Activated T-cell treated with anti-CD3 and anti-CD28 coated beads, Interleukin-2, amount 50 U/mL, for 48 hours (primary cell): ENCODE measurements around the gene GRAP2.
A peak's percentile ranks its signal among the peaks of the same experiment; 100 is the strongest.
"Not testable (repeated sequence)": the region's sequence is repeated elsewhere in the genome, so short reads cannot be mapped to it uniquely, and the experiment has no call there.

Source experiments
- DNase-seq, 2 experiments: peaks; one replicate each; pipeline ENCODE4 v3.0.0-alpha.2; 2020

Gene GRAP2

DNA sequence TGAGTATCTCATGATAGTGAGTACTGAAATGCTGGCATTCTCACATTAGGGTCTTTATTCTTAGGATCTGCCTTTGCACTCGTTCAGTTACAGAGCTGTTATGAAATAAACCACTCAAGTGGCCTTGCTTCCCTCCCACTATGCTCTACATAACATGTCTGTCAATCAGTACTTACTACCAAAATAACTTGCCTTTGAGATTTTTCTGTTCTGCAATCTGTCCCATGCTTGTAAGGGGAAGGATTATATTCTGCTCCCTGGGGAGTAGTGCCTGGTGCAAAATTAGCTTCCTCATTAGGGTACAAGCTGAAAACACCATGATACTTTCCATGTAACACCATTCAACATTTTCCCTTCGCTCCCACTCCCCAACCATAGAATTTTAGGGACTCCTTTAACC is 1.9 kb upstream of the GRAP2 start:
- no peak for DNase-seq

DNA sequence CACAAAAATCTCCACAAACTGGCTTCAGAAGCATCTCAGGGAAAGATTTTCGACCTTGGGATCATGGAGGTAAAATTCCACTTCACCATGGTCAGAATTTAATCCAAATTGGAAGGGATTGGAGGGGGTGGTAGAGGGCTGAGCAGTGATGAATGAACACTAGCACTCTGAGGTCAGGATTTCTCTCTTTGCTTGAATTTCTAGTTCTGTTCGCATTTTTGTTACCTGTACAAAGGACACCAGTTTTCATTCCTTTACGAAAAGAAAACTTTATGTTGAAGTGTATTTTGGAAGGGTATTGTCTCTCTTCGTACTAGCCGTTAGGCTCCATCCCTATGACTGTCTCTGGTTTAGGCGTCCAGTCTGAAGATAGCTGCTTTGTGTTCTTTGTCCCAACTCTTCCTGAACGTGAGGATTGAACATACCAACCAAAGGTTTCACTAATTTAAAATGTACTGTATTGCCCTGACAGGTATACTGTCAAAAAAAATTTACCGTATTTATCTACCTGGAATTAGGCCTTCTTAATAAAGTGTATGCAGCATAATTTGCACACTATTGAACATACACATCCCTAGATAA is 772 bp downstream of the GRAP2 start:
- DNase-seq: no peak

DNA sequence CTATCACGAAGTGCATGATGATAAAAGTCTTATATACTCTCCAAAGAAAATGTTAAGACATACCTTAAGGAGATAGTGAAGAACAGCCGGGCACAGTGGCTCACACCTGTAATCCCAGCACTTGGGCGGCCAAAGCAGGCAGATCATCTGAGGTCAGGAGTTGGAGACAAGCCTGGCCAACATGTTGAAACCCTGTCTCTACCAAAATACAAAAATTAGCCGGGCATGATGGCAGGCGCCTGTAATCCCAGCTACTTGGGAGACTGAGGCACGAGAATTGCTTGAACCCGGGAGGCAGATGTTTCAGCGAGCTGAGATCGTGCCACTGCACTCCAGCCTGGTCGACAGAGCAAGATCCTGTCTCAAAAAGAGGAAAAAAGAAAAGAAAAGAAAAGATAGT is 3.1 kb downstream of the GRAP2 start:
- not testable (repeated sequence) for DNase-seq

DNA sequence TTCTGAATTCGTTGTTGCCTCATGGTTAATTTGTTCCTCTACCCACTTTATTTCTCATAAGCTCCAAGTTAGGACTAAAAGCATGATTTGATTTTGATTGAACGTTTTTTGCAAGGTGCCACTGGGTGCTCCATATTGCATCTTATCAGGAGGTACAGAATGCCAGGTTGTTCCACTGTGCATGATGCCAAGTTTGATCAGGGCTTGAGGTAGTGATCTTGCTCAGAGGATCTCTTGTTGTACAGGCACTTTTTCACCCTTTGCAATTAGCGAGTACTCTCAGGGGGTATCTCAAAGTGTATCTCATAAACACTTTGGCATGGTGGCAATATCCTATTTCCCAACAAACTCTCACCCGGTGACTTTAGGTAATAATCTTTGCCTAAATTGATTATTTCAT is 4.0 kb downstream of the GRAP2 start:
- no peak for DNase-seq

DNA sequence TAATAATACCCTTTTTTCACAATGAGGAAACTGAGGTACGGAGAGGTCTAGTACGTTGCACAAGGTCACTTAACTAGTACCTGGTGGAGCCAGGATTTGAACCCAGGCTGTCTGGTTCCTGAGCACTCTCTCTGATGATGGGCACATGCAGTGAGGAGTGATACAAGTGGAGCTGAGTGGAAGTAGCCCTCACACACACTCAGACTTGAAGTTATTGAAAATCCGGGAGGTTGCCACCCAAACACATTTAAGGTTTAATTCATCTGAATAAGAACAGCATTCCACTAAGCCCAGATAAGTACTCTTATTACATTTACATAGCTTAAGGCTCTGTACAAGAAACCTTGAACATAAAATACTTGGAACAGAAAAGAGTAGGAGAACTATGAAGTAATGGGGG is 4.8 kb downstream of the GRAP2 start:
- DNase-seq: no peak

DNA sequence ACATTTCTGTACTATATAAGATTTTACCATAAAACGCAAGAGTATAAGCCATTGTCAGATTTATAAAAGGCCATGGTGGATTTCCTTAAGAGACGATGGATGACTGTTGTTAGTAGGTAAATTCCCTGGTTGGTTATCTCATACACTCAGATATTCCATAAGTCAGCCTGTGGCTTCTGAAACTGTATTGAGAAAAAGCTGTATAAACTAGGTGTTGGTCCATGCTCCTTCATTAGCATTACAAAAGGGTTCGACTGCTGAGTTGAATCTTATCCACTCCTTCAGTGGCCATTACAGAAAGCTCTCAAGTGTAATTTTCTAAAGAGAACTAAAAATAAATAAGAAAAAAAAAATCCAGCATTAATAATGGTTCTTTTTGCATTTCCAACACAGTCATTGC is 5.3 kb downstream of the GRAP2 start:
- no peak for DNase-seq

DNA sequence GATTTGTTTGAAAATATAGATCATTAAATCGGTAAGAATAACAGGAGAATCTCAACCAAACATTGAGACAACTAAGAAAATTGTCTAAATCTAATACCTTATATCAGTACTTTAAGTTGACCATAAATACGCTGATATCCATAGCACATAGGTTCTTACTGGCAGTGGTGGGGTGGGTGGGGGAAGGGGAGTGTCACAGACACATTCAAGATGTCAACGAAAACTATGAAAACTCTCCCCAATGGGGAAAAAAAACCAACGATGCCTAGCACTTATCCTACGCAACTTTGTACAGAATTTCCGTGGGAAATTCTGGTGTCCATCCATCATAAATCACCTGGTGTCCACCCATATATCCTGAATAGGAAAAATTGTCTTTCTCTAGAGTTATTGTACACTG is 6.2 kb downstream of the GRAP2 start:
- peak in 1 of 2 experiments; percentile 54 for DNase-seq

DNA sequence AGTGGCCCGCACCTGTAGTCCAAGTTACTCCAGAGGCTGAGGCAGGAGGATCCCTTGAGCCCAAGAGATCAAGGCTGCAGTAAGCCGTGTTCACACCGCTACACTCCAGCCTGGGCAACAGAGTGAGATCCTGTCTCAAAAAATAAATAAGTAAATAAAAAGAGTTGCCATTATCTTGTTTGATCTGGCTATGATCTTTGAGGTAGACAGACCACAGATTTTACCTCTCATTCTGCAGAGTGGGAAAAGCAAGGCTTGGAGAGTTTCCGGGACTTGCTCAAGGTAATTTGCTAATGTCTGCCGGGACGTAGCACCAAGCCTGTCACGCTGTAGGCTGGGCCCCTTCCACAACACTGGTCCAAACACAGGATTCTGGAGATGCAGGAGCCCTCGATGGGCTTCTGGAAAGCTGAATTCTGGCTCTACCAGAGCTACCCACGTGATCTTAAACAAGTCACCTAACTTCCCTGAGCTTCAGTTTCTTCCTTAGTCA is 6.8 kb downstream of the GRAP2 start:
- peak; percentile 49 to 54 for DNase-seq

DNA sequence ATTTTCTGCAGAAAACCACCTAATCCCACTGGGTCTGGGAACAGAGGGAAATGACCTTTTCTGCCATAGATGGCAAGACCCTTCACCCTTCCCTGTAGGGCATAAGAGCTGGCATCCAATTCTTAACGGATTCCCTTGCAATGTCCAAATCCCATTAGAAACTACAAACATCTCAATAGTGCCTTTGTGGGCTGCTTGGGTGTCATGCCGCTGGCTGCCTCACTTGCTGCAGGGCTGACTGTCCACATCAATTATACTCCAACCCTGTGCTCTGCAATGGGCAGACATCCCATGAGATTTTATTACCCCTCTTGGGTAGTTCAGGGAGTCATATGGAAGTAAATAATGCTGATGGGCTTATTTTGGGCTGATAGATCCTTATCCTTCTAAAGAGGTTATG is 7.3 kb downstream of the GRAP2 start:
- DNase-seq: peak in 1 of 2 experiments; percentile 53

DNA sequence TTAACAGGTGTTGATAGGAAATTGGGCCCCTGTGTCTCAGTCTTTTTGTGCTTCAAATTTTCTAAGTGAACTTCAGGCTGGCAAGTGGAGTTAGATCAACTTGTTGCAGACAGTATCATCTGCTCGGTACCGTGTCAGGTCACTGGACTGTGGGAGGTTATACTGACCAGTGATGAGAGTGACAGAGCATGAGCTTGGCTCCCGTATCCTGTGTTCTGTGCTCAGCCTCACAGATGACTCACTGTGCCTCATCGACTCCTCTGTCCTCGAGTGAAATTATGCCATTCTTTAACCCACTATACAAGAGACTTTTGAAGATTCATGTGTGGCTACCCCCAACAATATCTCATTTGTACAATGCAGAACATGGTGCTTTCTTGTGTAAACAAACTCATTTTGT is 7.9 kb downstream of the GRAP2 start:
- DNase-seq: peak; percentile 57 to 65

DNA sequence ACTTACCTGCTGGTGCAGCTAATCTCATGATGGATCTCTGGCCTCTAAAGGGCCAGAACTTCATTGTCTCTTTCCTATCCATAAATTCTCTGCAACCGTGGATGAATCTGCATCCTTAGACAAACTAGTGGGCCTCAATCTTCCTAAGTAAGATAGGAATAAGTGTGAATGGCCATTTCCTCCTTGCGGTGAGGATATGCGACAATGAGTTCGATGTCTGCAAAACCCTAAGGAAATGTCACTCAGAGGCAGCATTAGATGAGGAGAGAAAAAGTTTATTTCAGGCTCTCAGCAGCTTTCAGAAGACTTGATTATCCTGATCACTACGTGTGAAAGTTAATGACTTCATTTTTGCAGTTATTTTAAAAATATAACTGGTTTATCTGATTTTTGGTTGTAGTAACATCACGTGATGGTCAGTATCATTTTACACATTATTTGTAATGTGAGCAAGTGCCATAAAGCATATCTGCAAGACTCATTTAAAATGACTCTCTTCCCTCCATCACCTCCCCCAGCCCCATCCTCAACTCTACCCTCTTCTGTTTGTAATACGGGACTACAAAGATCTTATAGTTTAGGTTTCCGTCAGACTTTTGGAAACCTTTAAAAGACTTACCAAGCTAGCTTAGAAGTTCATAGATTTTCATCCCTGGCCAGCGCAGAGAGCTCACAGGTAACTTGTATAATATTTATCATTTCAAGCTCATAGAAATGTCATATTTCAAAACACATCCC is 10.2 kb downstream of the GRAP2 start:
- no peak for DNase-seq

DNA sequence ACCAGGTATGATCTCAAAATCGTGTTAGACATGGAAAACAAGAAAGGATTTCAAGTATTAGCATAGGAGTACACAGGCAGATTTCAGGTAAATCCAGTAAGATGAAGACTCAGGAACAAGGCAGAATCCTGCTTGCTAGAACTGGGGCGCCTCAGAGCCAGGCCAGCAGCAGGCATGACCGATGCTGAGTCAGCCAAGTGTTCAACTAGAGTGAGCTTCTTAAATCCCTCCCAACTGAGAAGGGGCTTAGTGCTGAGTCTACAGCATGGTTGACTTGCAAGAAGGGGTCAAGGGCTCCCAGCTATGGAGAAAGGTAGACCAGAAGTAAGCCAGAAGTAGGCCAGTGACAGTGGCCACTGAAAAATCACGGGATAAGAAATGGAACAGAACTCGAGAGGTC is 12.4 kb downstream of the GRAP2 start:
- DNase-seq: peak in 1 of 2 experiments; percentile 57

DNA sequence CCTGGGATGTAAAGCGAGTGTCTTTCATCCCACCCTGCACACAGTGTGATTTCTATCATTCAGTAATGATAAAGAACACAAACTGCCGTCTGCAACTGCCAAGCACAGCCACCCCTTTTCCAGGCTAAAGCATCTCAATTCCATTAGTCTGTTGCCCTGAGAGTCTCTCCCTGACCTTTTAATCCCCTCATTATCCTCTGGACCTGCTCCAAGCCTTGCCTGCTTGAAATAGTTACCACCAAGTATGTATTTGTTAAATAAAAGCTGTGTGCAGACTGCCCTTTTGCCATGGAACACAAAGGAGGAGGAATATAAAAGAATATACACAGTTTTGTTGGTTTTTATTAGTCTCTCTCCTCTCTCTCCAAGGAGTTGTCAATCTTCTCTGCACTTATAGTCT is 13.0 kb downstream of the GRAP2 start:
- no peak for DNase-seq

DNA sequence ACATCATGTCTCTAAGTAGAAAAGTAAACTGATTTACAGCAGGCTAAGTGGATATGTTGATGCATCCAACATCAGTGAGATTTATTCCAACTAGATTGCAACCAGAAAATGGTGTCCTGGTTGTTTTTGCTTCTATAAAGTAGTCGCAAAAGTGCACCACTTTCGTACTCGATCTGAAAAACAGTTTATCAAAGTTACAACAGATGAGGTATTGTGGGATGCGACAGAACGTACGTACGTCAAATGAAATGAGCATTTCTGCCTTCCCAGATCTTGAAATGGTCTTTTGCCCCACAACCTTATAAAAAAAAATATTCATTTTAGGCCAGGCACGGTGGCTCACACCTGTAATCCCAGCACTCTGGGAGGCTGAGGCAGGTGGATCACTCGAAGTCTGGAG is 13.7 kb downstream of the GRAP2 start:
- no peak for DNase-seq

DNA sequence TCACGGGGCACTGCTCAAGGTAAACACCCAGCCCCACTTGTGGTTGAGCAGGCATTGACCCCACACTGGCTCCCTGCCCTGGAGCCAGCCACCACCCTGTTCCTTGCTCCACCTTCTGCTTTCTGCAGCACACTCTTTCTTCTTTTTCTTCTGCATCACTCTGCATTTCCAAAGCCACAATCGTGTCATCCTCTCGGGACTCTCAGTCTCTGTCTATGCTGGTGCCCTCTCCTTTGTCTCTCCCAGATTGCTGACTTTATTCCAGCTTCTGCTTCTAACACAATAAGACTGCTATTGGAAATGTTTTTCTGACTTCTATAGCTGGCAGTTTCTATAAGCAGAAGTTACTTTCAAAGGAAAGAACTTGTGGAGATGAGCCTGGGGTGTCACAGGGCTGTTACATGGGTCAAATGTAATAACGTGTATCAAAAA is 14.4 kb downstream of the GRAP2 start:
- no peak for DNase-seq

DNA sequence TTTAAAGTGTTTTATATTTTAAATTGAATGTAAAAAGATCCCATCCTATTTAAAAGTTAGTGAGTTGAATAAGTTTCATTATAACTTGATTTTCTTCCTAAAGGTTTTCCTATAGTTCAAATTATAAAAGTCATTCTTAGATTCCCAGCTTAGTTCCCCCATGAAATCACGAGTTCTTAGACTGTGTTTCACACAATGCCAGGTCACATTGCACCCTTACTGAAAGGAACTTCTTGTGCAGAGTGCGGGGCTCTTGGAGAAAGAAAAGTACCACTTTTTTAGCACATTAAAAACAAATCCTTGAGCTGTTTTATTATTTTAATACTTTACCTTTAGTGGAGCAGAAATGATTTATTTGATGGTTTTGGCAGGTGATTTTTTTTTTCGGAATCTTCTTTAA is 15.6 kb downstream of the GRAP2 start:
- DNase-seq: no peak

DNA sequence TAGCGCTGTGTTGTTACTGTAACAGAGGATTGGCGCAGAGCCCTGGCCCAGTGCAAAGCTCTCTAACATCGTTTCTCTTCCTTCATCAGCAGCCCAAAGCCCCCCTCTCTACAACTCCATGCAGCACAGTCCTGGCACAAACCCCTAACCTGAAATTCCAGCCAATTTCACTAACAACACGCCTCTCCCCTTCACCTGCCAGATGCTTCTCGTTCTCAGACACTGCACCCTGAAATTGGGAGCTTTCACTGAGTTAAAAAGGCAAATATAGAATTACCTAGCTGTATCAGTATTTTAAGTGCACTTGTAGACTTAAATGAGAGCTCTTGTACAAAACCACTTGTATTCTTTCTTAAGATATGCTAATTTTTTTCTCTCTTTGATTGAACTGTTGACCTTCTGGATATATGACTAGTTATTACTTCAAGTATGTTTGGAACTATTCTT is 16.3 kb downstream of the GRAP2 start:
- DNase-seq: no peak

DNA sequence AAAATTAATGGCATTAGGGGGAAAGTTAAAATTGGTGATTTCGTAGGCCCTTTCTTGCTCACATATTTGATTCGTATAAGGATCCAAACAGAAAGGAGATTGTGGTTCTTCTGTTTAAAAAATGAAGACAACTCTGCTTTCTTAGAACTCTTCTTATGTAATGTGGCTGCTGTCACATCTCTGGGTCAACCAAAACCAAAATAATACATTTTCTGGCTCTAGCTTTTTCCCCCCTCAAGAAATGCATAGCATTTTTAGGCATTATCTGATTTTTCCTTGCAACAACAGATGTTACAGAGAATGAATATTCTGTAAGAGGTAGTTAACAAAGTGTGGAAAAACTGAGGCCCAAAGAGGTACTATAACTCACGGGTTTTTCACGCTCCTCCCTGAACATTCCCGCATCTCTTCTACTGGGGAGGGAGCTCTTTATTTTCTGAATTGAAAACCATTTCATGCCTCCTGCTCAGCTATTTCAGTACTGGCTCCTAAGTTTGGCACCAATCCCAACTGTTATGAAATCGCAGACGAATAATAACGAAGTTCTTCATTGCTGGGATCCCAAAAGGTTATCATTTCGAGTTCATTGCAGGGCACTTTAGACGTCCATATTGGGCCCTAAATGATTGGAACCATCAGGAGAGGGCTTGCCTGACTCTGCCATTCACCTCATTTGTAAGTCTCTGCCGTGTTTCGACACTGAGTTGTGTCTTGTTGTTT is 17.1 kb downstream of the GRAP2 start:
- peak in 1 of 2 experiments; percentile 17 for DNase-seq

DNA sequence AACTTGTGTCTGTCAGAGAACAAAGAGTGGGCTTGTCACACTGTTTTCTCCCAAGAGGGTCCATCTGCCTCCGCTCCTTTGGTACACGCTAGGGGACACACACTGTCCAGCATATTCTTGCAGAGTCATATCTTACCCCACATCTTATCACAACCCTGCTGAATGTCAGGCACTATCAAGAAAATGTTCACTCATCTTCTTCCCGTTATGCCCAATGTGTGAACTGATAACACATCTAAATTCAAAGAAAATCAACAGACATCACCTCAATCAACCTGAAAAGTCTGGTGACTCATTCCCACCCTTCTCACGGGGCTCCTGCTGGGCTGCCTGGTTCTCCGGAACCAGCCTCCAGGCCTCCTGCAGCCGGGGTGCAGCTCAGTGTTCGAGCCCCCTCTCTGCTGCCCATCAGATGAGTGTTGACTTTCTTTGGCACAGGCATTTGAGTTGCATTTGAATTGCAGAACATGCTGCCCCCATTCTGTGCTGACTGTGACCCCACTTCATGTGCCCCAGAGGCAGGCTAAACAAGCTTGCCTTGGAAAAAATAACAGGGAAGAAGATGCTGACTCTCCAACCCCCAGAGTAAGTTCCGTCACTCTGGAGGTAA is 19.4 kb downstream of the GRAP2 start:
- DNase-seq: peak; percentile 82 to 84

DNA sequence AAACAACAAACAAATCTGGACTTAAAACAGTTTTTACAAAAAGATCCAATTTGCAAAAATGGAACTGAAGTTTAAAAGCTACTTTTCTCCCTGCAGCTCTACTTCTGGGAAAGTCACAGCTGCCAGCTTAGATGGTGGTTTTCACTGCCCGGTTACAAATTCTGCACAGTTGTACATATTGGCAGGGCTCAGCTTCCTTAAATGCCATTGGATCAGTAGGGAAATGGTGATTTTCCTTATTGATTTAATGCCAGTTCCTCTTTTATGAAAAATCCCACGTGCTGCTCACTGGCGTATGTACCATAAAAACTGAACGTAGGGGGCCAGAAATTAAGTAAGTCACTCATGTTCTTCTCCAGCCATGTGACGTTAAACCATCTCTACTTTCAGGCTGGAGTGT is 22.8 kb downstream of the GRAP2 start:
- peak in 1 of 2 experiments; percentile 17 for DNase-seq

DNA sequence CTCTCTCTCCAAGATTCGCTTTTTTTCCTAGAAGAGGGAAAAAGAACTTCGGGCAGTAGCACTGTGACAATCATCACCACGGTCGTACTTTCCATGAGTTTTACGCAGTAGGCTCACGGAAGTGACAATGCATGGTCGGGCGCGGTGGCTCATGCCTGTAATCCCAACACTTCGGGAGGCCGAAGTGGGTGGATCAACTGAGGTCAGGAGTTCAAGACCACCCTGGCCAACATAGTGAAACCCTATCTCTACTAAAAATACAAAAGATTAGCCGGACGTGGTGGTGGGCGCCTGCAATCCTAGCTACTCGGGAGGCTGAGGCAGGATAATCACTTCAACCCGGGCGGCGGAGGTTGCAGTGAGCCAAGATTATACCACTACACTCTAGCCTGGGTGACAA is 23.4 kb downstream of the GRAP2 start:
- DNase-seq: peak in 1 of 2 experiments; percentile 33

DNA sequence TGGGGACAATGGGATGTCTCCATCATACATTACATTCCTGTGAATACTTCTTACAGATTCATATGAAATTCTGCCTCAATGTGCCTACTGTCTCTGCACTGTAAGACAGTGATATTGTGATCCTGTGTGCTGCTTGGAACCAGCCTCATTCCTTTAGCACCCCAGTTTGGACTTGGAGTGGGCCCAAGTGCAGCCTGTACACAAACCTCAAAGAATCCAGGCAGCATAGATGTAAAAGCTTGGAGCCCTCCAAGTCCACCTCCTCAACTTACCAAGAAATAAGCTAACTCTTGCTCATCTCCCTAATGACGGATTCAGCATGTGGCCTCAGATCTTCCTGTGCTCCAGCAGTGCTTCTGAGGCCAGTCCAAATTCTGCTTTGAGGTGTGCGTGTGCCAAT is 24.4 kb downstream of the GRAP2 start:
- no peak for DNase-seq

DNA sequence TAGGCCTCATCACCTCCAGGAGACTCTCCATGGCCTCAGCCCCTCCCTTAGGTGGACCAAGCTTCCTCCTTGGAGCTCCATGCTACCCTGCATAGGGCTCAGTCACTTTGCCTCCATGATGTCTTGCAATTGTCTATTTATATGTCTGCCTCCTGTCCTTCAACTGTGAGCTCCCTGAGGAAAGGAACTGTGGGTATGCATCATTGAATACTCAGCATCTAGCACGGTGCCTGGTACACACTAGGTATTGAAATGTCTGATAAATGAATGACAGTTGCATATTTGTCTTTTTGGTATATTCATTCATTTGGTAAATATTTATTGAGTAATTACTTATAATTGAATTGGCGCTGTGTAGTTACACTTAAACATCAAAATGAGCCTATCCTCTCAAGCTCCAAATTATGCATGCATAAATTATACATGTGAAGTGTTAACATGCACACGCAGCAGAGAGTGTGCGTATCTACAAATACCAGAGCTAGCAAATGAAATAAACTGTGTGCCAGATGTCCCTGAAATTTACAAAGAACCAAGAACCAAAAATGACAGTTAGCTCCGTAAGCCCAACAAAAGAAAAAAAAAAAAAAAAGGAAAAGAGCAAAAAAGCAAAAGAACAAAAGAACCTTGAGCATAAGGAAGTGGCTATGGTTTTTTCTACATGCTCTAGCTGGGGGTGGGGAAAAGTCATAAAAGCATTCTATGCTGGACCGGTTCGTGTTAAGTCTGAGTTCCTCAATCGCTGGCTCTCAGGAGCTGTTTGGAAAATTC is 25.2 kb downstream of the GRAP2 start:
- no peak for DNase-seq
